Natural killer cell (primary cell): ENCODE measurements around the gene MACROD2. TPM values are rescaled to one million over a fixed set of nuclear protein-coding genes. Genes with fewer than 3 reads are reported as not detected.

ENCODE experiments used
- ATAC-seq, 3 donors: fragments of 150-1000 bp in 2 of 3; fragments of 200-7000 bp in 1 of 3; cut with Tn5 transposase; 1 replicate in 1 of 3; 2 replicates in 2 of 3; pipeline ENCODE4 v1.10.0; 2021; ENCODE audit warnings: mild to moderate bottlenecking in 2 of 3, moderate library complexity in 2 of 3
- DNase-seq, 2 donors: peaks; one replicate each; pipeline versions ENCODE4 v3.0.0 to v3.0.0-alpha.2; 2013 to 2021; ENCODE audit warnings: mixed read lengths in 1 of 2
- H3K27ac ChIP-seq: one replicate; pipeline ENCODE4 v1.5.1; 2013; ENCODE audit warnings: mild to moderate bottlenecking, low read length
- H3K27me3 ChIP-seq: one replicate; pipeline ENCODE4 v1.6.1; 2013; ENCODE audit warnings: low read length; ENCODE audit not compliant: control insufficient read depth, insufficient read depth
- H3K36me3 ChIP-seq: one replicate; pipeline ENCODE4 v1.6.1; 2013; ENCODE audit warnings: low read length; ENCODE audit not compliant: control insufficient read depth, insufficient read depth
- H3K4me1 ChIP-seq: one replicate; pipeline ENCODE4 v1.6.1; 2013; ENCODE audit warnings: low read length; ENCODE audit not compliant: control insufficient read depth, insufficient read depth
- H3K4me3 ChIP-seq: one replicate; pipeline ENCODE4 v1.5.1; 2013; ENCODE audit warnings: low read length
- H3K9me3 ChIP-seq: one replicate; pipeline ENCODE4 v1.6.1; 2013; ENCODE audit warnings: low read length; ENCODE audit not compliant: control insufficient read depth, insufficient read depth
- H3K27ac Mint-ChIP-seq, 2 donors: one replicate each; pipeline ENCODE4 v1.8.0; 2022; ENCODE audit warnings: mild to moderate bottlenecking in 2 of 2, mixed read lengths in 2 of 2, moderate library complexity in 1 of 2
- H3K27me3 Mint-ChIP-seq, 2 donors: one replicate each; pipeline ENCODE4 v1.8.0; 2022; ENCODE audit warnings: low read depth in 2 of 2, mixed read lengths in 2 of 2
- H3K36me3 Mint-ChIP-seq: one replicate; pipeline ENCODE4 v1.8.0; 2022; ENCODE audit warnings: mixed read lengths
- H3K4me1 Mint-ChIP-seq, 2 donors: one replicate each; pipeline ENCODE4 v1.8.0; 2022; ENCODE audit warnings: mixed read lengths in 2 of 2
- H3K4me3 Mint-ChIP-seq: one replicate; pipeline ENCODE4 v1.8.0; 2022; ENCODE audit warnings: mild to moderate bottlenecking, moderate library complexity, mixed read lengths
- H3K9me3 Mint-ChIP-seq, 2 donors: one replicate each; pipeline ENCODE4 v1.8.0; 2022; ENCODE audit warnings: mixed read lengths in 2 of 2
- CTCF ChIP-seq: fragments of 200-600 bp; IDR thresholded peaks from one replicate; pipeline ENCODE4 v1.8.0; 2022; ENCODE audit warnings: antibody characterized with exemption
- WGBS: methylation state at CpG from one replicate; pipeline ENCODE4 v1.1.7; 2013; ENCODE audit warnings: missing lambda C conversion rate; ENCODE audit not compliant: insufficient coverage; 5-methylcytosine and 5-hydroxymethylcytosine counted together
- intact Hi-C: fragments of 100-400 bp; cut with micrococcal nuclease; formaldehyde crosslinking; loops from one replicate; pipeline ENCODE4 v1.14.2; 2022
- total RNA-seq, 4 donors: library from RNA; stranded (reverse); fragments of 120-200 nt in 1 of 4; gene quantifications; one replicate each; pipeline versions ENCODE4 v1.2.3 to v1.2.4, GENCODE V29; 2013 to 2022

Gene MACROD2
- total RNA-seq, 3 donors from 2014 or later (not counting 1 experiment from before 2014, with no cell fraction given) = 0.19 to 0.88 TPM; not detected in 1

DNA sequence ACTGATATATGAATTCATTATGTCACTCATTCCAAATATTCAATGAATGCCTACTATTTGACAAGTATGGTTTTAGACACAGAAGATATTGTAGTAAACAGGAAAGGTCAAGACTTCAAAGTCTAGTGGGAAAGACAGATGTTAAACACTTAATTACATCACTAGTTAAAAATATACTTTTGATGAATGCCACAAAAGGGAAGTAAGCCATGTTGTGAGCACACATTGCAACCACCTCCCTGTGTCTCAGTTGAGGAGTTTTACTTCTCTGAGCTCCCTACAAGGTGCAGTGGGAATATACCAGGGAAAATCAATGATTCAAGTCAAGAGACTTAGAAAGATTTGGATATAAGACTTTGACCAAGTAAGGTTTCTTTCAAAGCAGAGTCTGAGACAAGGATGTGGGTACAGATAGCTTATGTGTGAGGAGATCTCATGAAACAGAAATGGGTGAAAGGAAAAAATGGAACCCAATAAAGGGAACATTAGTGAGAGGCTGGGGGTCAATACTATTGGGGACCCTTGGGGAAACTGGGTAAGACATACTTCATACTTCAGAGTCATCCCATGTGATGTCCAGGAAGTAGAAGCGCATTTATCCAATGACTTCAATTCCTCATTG is 2074.2 kb downstream of the MACROD2 start:
- no peaks in the 10 kb centered on the region for H3K27me3 ChIP-seq
- Mint-ChIP-seq H3K4me1 (no peaks in the 10 kb centered on the region), H3K9me3 (peaks cover 0 to 2% of the 10 kb centered on the region in 2 donors), H3K27ac (no peak overlapping the region), H3K4me3 (no peak overlapping the region), H3K27me3 (no peaks in the 10 kb centered on the region), H3K36me3 (no peaks in the 10 kb centered on the region)
- DNase-seq (no peak), ATAC-seq (no peak)
- no peak for TF ChIP-seq CTCF
- no peaks in the 10 kb centered on the region for H3K4me1 ChIP-seq
- H3K27ac ChIP-seq = peak overlapping the region; percentile 62
- H3K36me3 ChIP-seq = no peaks in the 10 kb centered on the region
- H3K9me3 ChIP-seq = no peaks in the 10 kb centered on the region
- 94% methylated on average over 1 of the region's 1 CpG for WGBS
- intact Hi-C loops = no loop called here
- H3K4me3 ChIP-seq = no peak overlapping the region

GRCh38 chr20:16072220-16072619 is 2076.9 kb downstream of the MACROD2 start:
- Histone ChIP-seq H3K27ac (no peak overlapping the region), H3K36me3 (no peaks in the 10 kb centered on the region), H3K27me3 (no peaks in the 10 kb centered on the region), H3K4me1 (no peaks in the 10 kb centered on the region), H3K9me3 (no peaks in the 10 kb centered on the region), H3K4me3 (no peak overlapping the region)
- Mint-ChIP-seq H3K9me3 (peaks cover 0 to 2% of the 10 kb centered on the region in 2 donors), H3K27ac (no peak overlapping the region), H3K27me3 (peaks cover 0 to 2% of the 10 kb centered on the region in 2 donors), H3K36me3 (no peaks in the 10 kb centered on the region), H3K4me1 (no peaks in the 10 kb centered on the region), H3K4me3 (no peak overlapping the region)
- no peak for DNase-seq
- intact Hi-C loops = no loop called here
- no peak for ATAC-seq
- TF ChIP-seq CTCF = no peak
- WGBS = 50% methylated on average over 1 of the region's 1 CpG

- Histone ChIP-seq H3K9me3 (no peaks in the 10 kb centered on the region), H3K4me1 (no peaks in the 10 kb centered on the region), H3K36me3 (no peaks in the 10 kb centered on the region), H3K4me3 (no peak overlapping the region), H3K27me3 (no peaks in the 10 kb centered on the region), H3K27ac (peak overlapping the region; percentile 34)
- DNase-seq (no peak), ATAC-seq (no peak)
- Mint-ChIP-seq H3K27me3 (peaks cover 2 to 8% of the 10 kb centered on the region in 2 donors), H3K9me3 (no peaks in the 10 kb centered on the region), H3K4me3 (no peak overlapping the region), H3K4me1 (peaks cover 0 to 7% of the 10 kb centered on the region in 2 donors), H3K27ac (no peak overlapping the region), H3K36me3 (no peaks in the 10 kb centered on the region)
- WGBS = 60% methylated on average over 1 of the region's 2 CpGs
- no peak for TF ChIP-seq CTCF
- intact Hi-C loops = no loop called here
These were observed 2083.0 kb downstream of the MACROD2 start for GRCh38 chr20:16078172-16078898.
